Measurements from ENCODE around the gene ZBTB16. TPM values are rescaled to one million over a fixed set of nuclear protein-coding genes. Genes with fewer than 3 reads are reported as not detected.

ZBTB16 gene
- polyA plus RNA-seq, 1 donor (not counting 4 experiments of a cell fraction or from before 2014, with no cell fraction given), result 0.18 TPM

DNA sequence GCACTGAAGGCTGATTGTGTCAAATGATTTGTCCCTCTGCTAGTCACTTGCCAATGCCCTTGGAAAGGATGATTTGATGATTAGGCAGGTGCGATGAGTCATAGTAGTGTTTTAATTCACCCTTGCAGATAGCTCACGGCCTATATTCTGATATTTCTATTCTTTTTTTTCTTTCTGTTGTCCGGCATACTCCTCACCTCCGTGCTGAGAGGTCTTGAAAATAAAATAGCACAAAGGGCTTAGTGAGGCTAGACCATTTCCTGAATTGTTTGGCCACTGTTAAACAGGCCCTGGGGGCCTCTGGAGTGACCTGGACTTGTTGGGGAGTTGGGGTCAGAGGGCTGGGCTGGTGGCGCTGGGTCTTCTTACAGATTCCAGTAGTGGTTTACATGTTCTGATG lies 99.8 kb downstream of the ZBTB16 start:
- Histone ChIP-seq H3K27me3 (ENCODE audit: control insufficient read depth, extremely low read depth, insufficient read depth, low read length) (peaks cover 35% of the 10 kb centered on the region), H3K9ac (ENCODE audit: control insufficient read depth, extremely low read depth, insufficient read depth, low read length) (peak overlapping the region; percentile 29), H3K9me3 (ENCODE audit: control insufficient read depth, low read depth, low read length) (no peaks in the 10 kb centered on the region), H3K4me1 (ENCODE audit: control insufficient read depth, extremely low read depth, insufficient read depth, low read length) (peaks cover 54% of the 10 kb centered on the region), H3K9me1 (ENCODE audit: control insufficient read depth, extremely low read depth, insufficient read depth, low read length) (no peaks in the 10 kb centered on the region), H3K27ac (ENCODE audit: control insufficient read depth, insufficient read depth, low read length) (no peak overlapping the region), H2AFZ (ENCODE audit: control insufficient read depth, low read length) (no peak overlapping the region), H3K4me3 (ENCODE audit: control insufficient read depth in 2 of 3, extremely low read depth in 1 of 3, insufficient read depth in 2 of 3, low read depth in 1 of 3, low read length in 3 of 3) (no peak overlapping the region), H3K79me2 (ENCODE audit: control insufficient read depth, insufficient read depth, low read length) (no peaks in the 10 kb centered on the region), H4K20me1 (ENCODE audit: control insufficient read depth, extremely low read depth, insufficient read depth, low read length) (no peaks in the 10 kb centered on the region), H3K4me2 (ENCODE audit: control insufficient read depth, extremely low read depth, insufficient read depth, low read depth, low read length) (peak overlapping the region; percentile 64), H3K36me3 (ENCODE audit: control insufficient read depth in 2 of 2, extremely low read depth in 1 of 2, insufficient read depth in 2 of 2, low read length in 2 of 2) (no peaks in the 10 kb centered on the region)
- no peak for TF ChIP-seq EZH2 (IDR thresholded peaks at IDR 0.05; ENCODE audit: low read length)
- no peak for TF ChIP-seq CTCF (optimal IDR thresholded peaks at IDR 0.05 in 1 of 3, IDR thresholded peaks at IDR 0.05 in 1 of 3, conservative IDR thresholded peaks at IDR 0.05 in 1 of 3; ENCODE audit: extremely low read depth in 1 of 3, insufficient read depth in 2 of 3, low read length in 3 of 3)
- dilution Hi-C loops (cut with MboI; ENCODE audit: extremely low pct_ligation_motif_present, low sequenced_read_pairs), result no loop called here
- DNase-seq (ENCODE audit: low read depth, low spot score) (peak; percentile 17), FAIRE-seq (peak; percentile 46)

DNA sequence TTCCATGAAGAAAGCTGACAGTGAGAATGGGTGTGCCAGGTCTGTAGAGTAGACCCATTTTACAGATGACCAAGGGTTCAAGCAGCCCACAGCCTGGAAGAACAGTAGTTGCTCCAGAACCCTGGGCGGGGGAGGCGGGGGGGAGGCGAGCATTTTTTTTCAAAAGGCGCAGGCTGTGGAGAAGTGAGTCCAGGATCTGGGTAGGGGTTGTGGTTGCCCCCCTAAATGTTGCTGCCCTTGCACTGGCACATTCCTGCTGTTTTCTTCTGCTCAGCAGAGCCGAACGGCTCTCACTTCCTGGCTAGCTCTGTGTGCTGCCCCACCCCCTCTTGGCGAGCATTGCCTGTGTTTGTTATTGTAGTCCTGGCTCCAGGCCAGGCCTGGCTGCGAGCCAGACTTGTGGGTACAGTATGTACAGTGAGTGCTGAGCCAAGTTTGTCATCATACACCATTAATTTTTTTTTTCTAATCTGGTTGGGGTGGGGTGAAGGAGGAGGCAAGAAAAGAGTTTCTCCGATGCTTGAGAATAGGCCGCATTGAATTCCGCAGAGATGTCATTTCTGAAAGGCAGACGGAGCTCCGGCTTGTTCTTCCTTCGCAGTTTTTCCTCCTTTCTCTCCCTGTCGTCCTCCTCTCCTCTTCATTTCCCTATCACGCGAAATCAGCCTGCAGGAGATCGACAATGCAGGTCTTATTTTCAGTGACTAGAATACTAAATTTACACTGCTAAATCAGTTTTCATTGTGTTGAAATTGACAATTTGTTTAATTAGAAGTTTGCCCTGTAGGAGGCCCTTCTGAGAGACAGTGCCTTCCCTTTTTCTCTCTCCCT lies 100.5 kb downstream of the ZBTB16 start:
- TF ChIP-seq EZH2 (IDR thresholded peaks at IDR 0.05; ENCODE audit: low read length) (no peak), CTCF (optimal IDR thresholded peaks at IDR 0.05 in 1 of 3, IDR thresholded peaks at IDR 0.05 in 1 of 3, conservative IDR thresholded peaks at IDR 0.05 in 1 of 3; ENCODE audit: extremely low read depth in 1 of 3, insufficient read depth in 2 of 3, low read length in 3 of 3) (no peak)
- H3K4me1 ChIP-seq (ENCODE audit: control insufficient read depth, extremely low read depth, insufficient read depth, low read length), result peaks cover 52% of the 10 kb centered on the region
- H3K27me3 ChIP-seq (ENCODE audit: control insufficient read depth, extremely low read depth, insufficient read depth, low read length), result peaks cover 35% of the 10 kb centered on the region
- H3K9me1 ChIP-seq (ENCODE audit: control insufficient read depth, extremely low read depth, insufficient read depth, low read length), result no peaks in the 10 kb centered on the region
- peak overlapping the region; percentile 32 for H2AFZ ChIP-seq (ENCODE audit: control insufficient read depth, low read length)
- DNase-seq (ENCODE audit: low read depth, low spot score), result peak; percentile 95
- H3K79me2 ChIP-seq (ENCODE audit: control insufficient read depth, insufficient read depth, low read length), result no peaks in the 10 kb centered on the region
- peak overlapping the region; percentile 45 for H3K27ac ChIP-seq (ENCODE audit: control insufficient read depth, insufficient read depth, low read length)
- peak overlapping the region; percentile 64 for H3K4me2 ChIP-seq (ENCODE audit: control insufficient read depth, extremely low read depth, insufficient read depth, low read depth, low read length)
- H3K9me3 ChIP-seq (ENCODE audit: control insufficient read depth, low read depth, low read length), result no peaks in the 10 kb centered on the region
- H3K36me3 ChIP-seq (ENCODE audit: control insufficient read depth in 2 of 2, extremely low read depth in 1 of 2, insufficient read depth in 2 of 2, low read length in 2 of 2), result no peaks in the 10 kb centered on the region
- FAIRE-seq, result peak; percentile 98
- H3K4me3 ChIP-seq (ENCODE audit: control insufficient read depth in 2 of 3, extremely low read depth in 1 of 3, insufficient read depth in 2 of 3, low read depth in 1 of 3, low read length in 3 of 3), result peak overlapping the region in 2 of 3 experiments; percentile 14 to 26
- dilution Hi-C loops (cut with MboI; ENCODE audit: extremely low pct_ligation_motif_present, low sequenced_read_pairs), result no loop called here
- peak overlapping the region; percentile 29 for H3K9ac ChIP-seq (ENCODE audit: control insufficient read depth, extremely low read depth, insufficient read depth, low read length)
- H4K20me1 ChIP-seq (ENCODE audit: control insufficient read depth, extremely low read depth, insufficient read depth, low read length), result no peaks in the 10 kb centered on the region
